ENCODE results near the gene KIAA1217.

GRCh38 chr10:24541239-24541753 is 332.4 kb downstream of the KIAA1217 start:
- no peak for TF ChIP-seq POLR2A (IDR thresholded peaks at IDR 0.05; ENCODE audit: low read length)
- TF ChIP-seq GATA1 (IDR thresholded peaks at IDR 0.05; ENCODE audit: low read depth, low read length): no peak
